Astrocyte (in vitro differentiated cells and primary cell): Measurements from ENCODE around the gene PPP1R9A. TPM values are rescaled to one million over a fixed set of nuclear protein-coding genes. Genes with fewer than 3 reads are reported as not detected.

ENCODE experiments used
- DNase-seq: peaks from one replicate; pipeline ENCODE4 v3.0.0-alpha.2; 2010; ENCODE audit warnings: low read depth
- FAIRE-seq: peaks from 2 replicates; lab custom pipeline; 2011; peaks lifted over from hg19 to GRCh38; lab: Jason Lieb, UNC
- H2AFZ ChIP-seq: 2 replicates; pipeline ENCODE4 v1.6.0; 2012; ENCODE audit warnings: low read depth, low read length, inconsistent platforms
- H3K27ac ChIP-seq: 2 replicates; pipeline ENCODE4 v1.5.1; 2011; ENCODE audit warnings: low read depth, low read length, inconsistent platforms
- H3K27me3 ChIP-seq: 2 replicates; pipeline ENCODE4 v1.6.0; 2011; ENCODE audit warnings: low read length, inconsistent platforms; ENCODE audit not compliant: insufficient read depth
- H3K36me3 ChIP-seq: 2 replicates; pipeline ENCODE4 v1.5.1; 2011; ENCODE audit warnings: low read length, inconsistent platforms; ENCODE audit not compliant: insufficient read depth
- H3K4me1 ChIP-seq: 2 replicates; pipeline ENCODE4 v1.5.1; 2011; ENCODE audit warnings: low read length, inconsistent platforms; ENCODE audit not compliant: insufficient read depth
- H3K4me2 ChIP-seq: 2 replicates; pipeline ENCODE4 v1.6.0; 2012; ENCODE audit warnings: low read length, inconsistent platforms
- H3K4me3 ChIP-seq: 2 replicates; pipeline ENCODE4 v1.5.1; 2011; ENCODE audit warnings: low read depth, mild to moderate bottlenecking, low read length, inconsistent platforms; ENCODE audit not compliant: insufficient read depth
- H3K79me2 ChIP-seq: 2 replicates; pipeline ENCODE4 v1.6.0; 2012; ENCODE audit warnings: mild to moderate bottlenecking, low read length, inconsistent platforms; ENCODE audit not compliant: insufficient read depth
- H3K9ac ChIP-seq: 2 replicates; pipeline ENCODE4 v1.6.0; 2012; ENCODE audit warnings: mild to moderate bottlenecking, low read length, inconsistent platforms
- H3K9me3 ChIP-seq: 2 replicates; pipeline ENCODE4 v1.5.1; 2012; ENCODE audit warnings: low read depth, mild to moderate bottlenecking, low read length, inconsistent platforms; ENCODE audit not compliant: insufficient read depth
- H4K20me1 ChIP-seq: 2 replicates; pipeline ENCODE4 v1.6.0; 2012; ENCODE audit warnings: low read length, inconsistent platforms; ENCODE audit not compliant: insufficient read depth
- H3K27ac Mint-ChIP-seq: one replicate; pipeline ENCODE4 v1.8.0; 2021; ENCODE audit warnings: mild to moderate bottlenecking, mixed read lengths; ENCODE audit not compliant: unreplicated experiment
- H3K27me3 Mint-ChIP-seq: one replicate; pipeline ENCODE4 v1.8.0; 2021; ENCODE audit warnings: low read depth, mixed read lengths; ENCODE audit not compliant: unreplicated experiment
- H3K36me3 Mint-ChIP-seq: one replicate; pipeline ENCODE4 v1.8.0; 2021; ENCODE audit warnings: low read depth, mixed read lengths; ENCODE audit not compliant: unreplicated experiment
- H3K4me1 Mint-ChIP-seq: one replicate; pipeline ENCODE4 v1.8.0; 2021; ENCODE audit warnings: low read depth, mixed read lengths; ENCODE audit not compliant: unreplicated experiment
- H3K4me3 Mint-ChIP-seq: one replicate; pipeline ENCODE4 v1.8.0; 2021; ENCODE audit warnings: mild to moderate bottlenecking, moderate library complexity, mixed read lengths; ENCODE audit not compliant: unreplicated experiment
- H3K9me3 Mint-ChIP-seq: one replicate; pipeline ENCODE4 v1.8.0; 2021; ENCODE audit warnings: mild to moderate bottlenecking, mixed read lengths; ENCODE audit not compliant: unreplicated experiment
- CTCF ChIP-seq: IDR thresholded peaks from 2 replicates; pipeline ENCODE4 v1.5.1; 2011; ENCODE audit warnings: low read depth, mild to moderate bottlenecking, inconsistent platforms, low read length, moderate library complexity; ENCODE audit not compliant: insufficient read depth
- EZH2 ChIP-seq: IDR thresholded peaks from 2 replicates; pipeline ENCODE4 v1.6.1; 2012; ENCODE audit warnings: mild to moderate bottlenecking, low read length, inconsistent platforms; ENCODE audit not compliant: insufficient read depth
- total RNA-seq: library from RNA; stranded (reverse); gene quantifications from 2 replicates; pipeline ENCODE4 v1.2.1, GENCODE V29; 2021

The PPP1R9A gene
- total RNA-seq, 1 donor from 2014 or later, result 7.5 TPM

GRCh38 chr7:95088536-95089215 is 181.3 kb downstream of the PPP1R9A start:
- H3K27me3 Mint-ChIP-seq, result no peaks in the 10 kb centered on the region
- H2AFZ ChIP-seq, result no peak overlapping the region
- H3K9ac ChIP-seq, result no peak overlapping the region
- peaks cover 5% of the 10 kb centered on the region for H3K4me1 Mint-ChIP-seq
- DNase-seq (no peak), FAIRE-seq (no peak)
- no peaks in the 10 kb centered on the region for H3K79me2 ChIP-seq
- H3K9me3 Mint-ChIP-seq, result no peaks in the 10 kb centered on the region
- H3K36me3 Mint-ChIP-seq, result no peaks in the 10 kb centered on the region
- H3K27me3 ChIP-seq, result no peaks in the 10 kb centered on the region
- no peaks in the 10 kb centered on the region for H3K4me1 ChIP-seq
- no peak overlapping the region for H3K4me3 Mint-ChIP-seq
- H3K4me3 ChIP-seq, result no peak overlapping the region
- H3K36me3 ChIP-seq, result no peaks in the 10 kb centered on the region
- H3K9me3 ChIP-seq, result no peaks in the 10 kb centered on the region
- H4K20me1 ChIP-seq, result no peaks in the 10 kb centered on the region
- H3K27ac Mint-ChIP-seq, result no peak overlapping the region
- H3K27ac ChIP-seq, result no peak overlapping the region
- TF ChIP-seq EZH2 (no peak), CTCF (no peak)
- H3K4me2 ChIP-seq, result no peak overlapping the region

DNA sequence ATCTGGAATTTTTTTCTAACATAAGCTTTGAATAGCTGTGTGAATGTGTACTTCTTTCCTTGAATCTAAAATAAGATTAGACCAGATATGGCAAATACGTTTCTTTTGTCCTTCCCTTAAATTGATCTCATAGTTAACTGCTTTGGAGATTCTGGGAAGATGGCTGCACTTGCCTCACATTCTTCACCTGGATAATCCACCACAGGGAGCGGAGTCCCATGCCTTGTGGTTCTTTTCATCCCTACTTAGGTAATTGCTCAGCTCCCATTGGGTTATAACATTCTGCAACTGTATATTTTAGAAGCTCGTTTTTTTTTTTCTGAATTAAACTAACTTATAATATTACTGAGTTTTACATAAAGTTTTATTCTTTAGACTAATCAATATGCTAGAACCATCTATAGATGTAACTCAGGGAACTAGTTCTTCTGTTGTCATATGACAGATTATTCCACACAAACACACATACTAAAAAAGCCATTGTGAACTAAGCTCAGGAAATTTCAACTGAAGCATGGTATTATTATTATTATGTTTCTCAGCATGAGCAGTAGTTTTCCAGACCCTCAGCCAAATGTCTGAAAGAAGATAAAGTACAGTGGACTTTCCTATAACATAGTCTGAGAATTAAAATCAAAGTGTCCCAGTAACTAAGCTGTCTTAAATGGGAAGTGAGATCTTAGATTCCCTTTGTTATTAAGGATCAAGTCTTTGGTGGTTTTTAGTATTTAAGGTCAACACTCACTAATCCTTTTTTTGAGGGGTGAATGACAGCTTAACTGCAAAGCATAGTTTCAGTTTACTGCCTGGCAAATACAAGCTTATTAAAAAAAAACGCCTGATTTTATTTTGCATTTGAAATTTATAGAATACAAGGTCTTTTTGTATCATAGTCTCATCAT is 182.3 kb downstream of the PPP1R9A start:
- Mint-ChIP-seq H3K4me1 (peaks cover 5% of the 10 kb centered on the region), H3K27me3 (no peaks in the 10 kb centered on the region), H3K36me3 (no peaks in the 10 kb centered on the region), H3K9me3 (no peaks in the 10 kb centered on the region), H3K4me3 (no peak overlapping the region), H3K27ac (no peak overlapping the region)
- no peak overlapping the region for H2AFZ ChIP-seq
- no peak overlapping the region for H3K9ac ChIP-seq
- no peaks in the 10 kb centered on the region for H3K27me3 ChIP-seq
- no peak for DNase-seq
- H3K4me3 ChIP-seq, result no peak overlapping the region
- H3K9me3 ChIP-seq, result no peaks in the 10 kb centered on the region
- no peaks in the 10 kb centered on the region for H3K4me1 ChIP-seq
- no peak overlapping the region for H3K27ac ChIP-seq
- H3K79me2 ChIP-seq, result no peaks in the 10 kb centered on the region
- no peak for FAIRE-seq
- H4K20me1 ChIP-seq, result no peaks in the 10 kb centered on the region
- TF ChIP-seq EZH2 (no peak), CTCF (no peak)
- no peaks in the 10 kb centered on the region for H3K36me3 ChIP-seq
- no peak overlapping the region for H3K4me2 ChIP-seq
